ENCODE results near the gene SCAPER. TPM values are rescaled to one million over a fixed set of nuclear protein-coding genes. Genes with fewer than 3 reads are reported as not detected.

Gene SCAPER
- total and polyA plus RNA-seq, 4 donors = 3.3 to 18.0 (median 9.9) TPM

DNA sequence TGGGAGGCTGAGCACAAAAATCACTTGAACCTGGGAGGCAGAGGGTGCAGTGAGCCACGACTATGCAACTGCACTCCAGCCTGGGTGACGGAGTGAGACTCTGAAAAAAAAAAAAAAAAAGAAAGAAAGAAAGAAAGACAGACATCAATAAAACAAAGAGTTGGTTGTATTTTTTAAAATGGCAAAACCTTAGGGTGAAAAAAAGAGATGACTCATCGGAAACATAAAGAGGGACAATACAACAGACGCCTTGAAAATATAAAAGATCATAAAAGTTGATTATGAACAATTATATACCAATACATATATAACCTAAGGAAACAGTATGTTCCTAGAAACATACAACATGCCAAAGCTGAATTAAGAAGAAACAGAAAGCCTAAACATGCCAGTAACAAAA lies 92.8 kb downstream of the SCAPER start (continued):
- TF ChIP-seq, protein P1, sequence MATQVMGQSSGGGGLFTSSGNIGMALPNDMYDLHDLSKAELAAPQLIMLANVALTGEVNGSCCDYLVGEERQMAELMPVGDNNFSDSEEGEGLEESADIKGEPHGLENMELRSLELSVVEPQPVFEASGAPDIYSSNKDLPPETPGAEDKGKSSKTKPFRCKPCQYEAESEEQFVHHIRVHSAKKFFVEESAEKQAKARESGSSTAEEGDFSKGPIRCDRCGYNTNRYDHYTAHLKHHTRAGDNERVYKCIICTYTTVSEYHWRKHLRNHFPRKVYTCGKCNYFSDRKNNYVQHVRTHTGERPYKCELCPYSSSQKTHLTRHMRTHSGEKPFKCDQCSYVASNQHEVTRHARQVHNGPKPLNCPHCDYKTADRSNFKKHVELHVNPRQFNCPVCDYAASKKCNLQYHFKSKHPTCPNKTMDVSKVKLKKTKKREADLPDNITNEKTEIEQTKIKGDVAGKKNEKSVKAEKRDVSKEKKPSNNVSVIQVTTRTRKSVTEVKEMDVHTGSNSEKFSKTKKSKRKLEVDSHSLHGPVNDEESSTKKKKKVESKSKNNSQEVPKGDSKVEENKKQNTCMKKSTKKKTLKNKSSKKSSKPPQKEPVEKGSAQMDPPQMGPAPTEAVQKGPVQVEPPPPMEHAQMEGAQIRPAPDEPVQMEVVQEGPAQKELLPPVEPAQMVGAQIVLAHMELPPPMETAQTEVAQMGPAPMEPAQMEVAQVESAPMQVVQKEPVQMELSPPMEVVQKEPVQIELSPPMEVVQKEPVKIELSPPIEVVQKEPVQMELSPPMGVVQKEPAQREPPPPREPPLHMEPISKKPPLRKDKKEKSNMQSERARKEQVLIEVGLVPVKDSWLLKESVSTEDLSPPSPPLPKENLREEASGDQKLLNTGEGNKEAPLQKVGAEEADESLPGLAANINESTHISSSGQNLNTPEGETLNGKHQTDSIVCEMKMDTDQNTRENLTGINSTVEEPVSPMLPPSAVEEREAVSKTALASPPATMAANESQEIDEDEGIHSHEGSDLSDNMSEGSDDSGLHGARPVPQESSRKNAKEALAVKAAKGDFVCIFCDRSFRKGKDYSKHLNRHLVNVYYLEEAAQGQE (IDR thresholded peaks at IDR 0.05) = no peak
- TF ChIP-seq HNF4G (IDR thresholded peaks at IDR 0.05) (no peak), NR2F2 (IDR thresholded peaks at IDR 0.05) (no peak), JUND (IDR thresholded peaks at IDR 0.05) (no peak)
- TF ChIP-seq, protein P2, sequence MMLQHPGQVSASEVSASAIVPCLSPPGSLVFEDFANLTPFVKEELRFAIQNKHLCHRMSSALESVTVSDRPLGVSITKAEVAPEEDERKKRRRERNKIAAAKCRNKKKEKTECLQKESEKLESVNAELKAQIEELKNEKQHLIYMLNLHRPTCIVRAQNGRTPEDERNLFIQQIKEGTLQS (IDR thresholded peaks at IDR 0.05) = no peak

DNA sequence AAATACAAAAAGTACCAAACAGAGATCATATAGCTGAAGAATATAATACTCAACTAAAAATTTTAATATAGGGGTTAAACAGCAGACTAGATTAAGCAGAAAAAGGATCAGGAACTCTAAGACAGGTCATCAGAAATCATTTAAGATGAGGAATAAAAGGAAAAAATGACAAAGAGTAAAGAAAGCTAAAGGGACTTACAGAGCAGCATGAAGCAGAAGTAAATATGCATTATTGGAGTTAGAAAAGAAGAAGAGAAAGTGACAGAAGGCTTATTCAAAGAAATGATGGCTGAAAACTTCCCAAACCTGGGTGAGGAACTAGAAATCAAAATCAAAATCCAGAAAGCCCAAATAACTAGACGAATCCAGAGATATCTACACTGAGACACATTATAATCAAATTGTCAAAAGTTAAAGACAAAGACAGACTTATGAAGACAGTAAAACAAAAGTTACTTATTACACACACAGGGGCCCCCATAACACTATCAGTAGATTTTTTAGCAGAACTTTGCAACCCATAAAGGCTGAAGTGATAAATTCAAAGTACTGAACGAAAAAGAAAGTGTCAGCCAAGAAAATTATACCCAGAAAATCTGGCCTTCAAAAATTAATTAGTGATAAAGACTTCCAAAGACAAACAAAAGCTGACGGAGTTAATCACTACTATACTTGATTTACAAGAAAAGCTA lies 95.6 kb downstream of the SCAPER start:
- Histone ChIP-seq H3K4me1 (ENCODE audit: control insufficient read depth in 4 of 4, insufficient read depth in 4 of 4, low read length in 3 of 4) (no peaks in the 10 kb centered on the region), H3K9me3 (ENCODE audit: control insufficient read depth in 4 of 4, low read length in 3 of 4) (no peaks in the 10 kb centered on the region), H3K27ac (ENCODE audit: low read depth in 1 of 2, low read length in 2 of 2) (no peak overlapping the region), H3K4me3 (ENCODE audit: low read depth in 1 of 3, low read length in 3 of 3) (no peak overlapping the region), H3K27me3 (ENCODE audit: control insufficient read depth in 4 of 4, insufficient read depth in 4 of 4, low read length in 3 of 4) (no peaks in the 10 kb centered on the region), H3K9ac (ENCODE audit: low read depth in 1 of 2, low read length in 2 of 2) (no peak overlapping the region), H3K36me3 (ENCODE audit: control insufficient read depth in 4 of 4, insufficient read depth in 3 of 4, low read depth in 1 of 4, low read length in 3 of 4) (no peaks in the 10 kb centered on the region)
- no peak for DNase-seq (ENCODE audit: low spot score)
- WGBS = 95% methylated on average over 3 of the region's 3 CpGs
- TF ChIP-seq, protein P1 (IDR thresholded peaks at IDR 0.05) = no peak
- TF ChIP-seq YY1 (IDR thresholded peaks at IDR 0.05) (no peak), RAD21 (IDR thresholded peaks at IDR 0.05) (no peak), FOXA2 (IDR thresholded peaks at IDR 0.05) (no peak), HNF4A (conservative IDR thresholded peaks at IDR 0.05) (no peak)
- TF ChIP-seq, protein P2 (IDR thresholded peaks at IDR 0.05) = no peak

- no peak for DNase-seq (ENCODE audit: low spot score)
- no peaks in the 10 kb centered on the region for H3K4me1 ChIP-seq (ENCODE audit: control insufficient read depth in 4 of 4, insufficient read depth in 4 of 4, low read length in 3 of 4)
- no peaks in the 10 kb centered on the region for H3K9me3 ChIP-seq (ENCODE audit: control insufficient read depth in 4 of 4, low read length in 3 of 4)
- no peak overlapping the region for H3K27ac ChIP-seq (ENCODE audit: low read depth in 1 of 2, low read length in 2 of 2)
- 85% methylated on average over 1 of the region's 1 CpG for WGBS
- no peak overlapping the region for H3K9ac ChIP-seq (ENCODE audit: low read depth in 1 of 2, low read length in 2 of 2)
- H3K27me3 ChIP-seq (ENCODE audit: control insufficient read depth in 4 of 4, insufficient read depth in 4 of 4, low read length in 3 of 4) = no peaks in the 10 kb centered on the region
- no peak overlapping the region for H3K4me3 ChIP-seq (ENCODE audit: low read depth in 1 of 3, low read length in 3 of 3)
- H3K36me3 ChIP-seq (ENCODE audit: control insufficient read depth in 4 of 4, insufficient read depth in 3 of 4, low read depth in 1 of 4, low read length in 3 of 4) = peaks cover 0 to 18% (median 9%) of the 10 kb centered on the region in 4 donors
- TF ChIP-seq NR2F2 (IDR thresholded peaks at IDR 0.05) = no peak
- TF ChIP-seq SP1 (IDR thresholded peaks at IDR 0.05) = no peak
- TF ChIP-seq, protein P1 (IDR thresholded peaks at IDR 0.05) = no peak
- no peak for TF ChIP-seq EGR1 (IDR thresholded peaks at IDR 0.05; ENCODE audit: low read depth in 2 of 2)
- TF ChIP-seq YY1 (IDR thresholded peaks at IDR 0.05) = no peak
- TF ChIP-seq HNF4G (IDR thresholded peaks at IDR 0.05) = no peak
- TF ChIP-seq GABPA (IDR thresholded peaks at IDR 0.05 in 1 of 2, conservative IDR thresholded peaks at IDR 0.05 in 1 of 2) = no peak
- no peak for TF ChIP-seq TAF1 (conservative IDR thresholded peaks at IDR 0.05)
- TF ChIP-seq ZBTB33 (IDR thresholded peaks at IDR 0.05) = no peak
- no peak for TF ChIP-seq RAD21 (IDR thresholded peaks at IDR 0.05)
- no peak for TF ChIP-seq RXRA (IDR thresholded peaks at IDR 0.05)
- TF ChIP-seq FOXA1 (IDR thresholded peaks at IDR 0.05) = no peak
These were observed 102.0 kb downstream of the SCAPER start for GRCh38 chr15:76803049-76803571.
